SH-SY5Y (cell line): Measurements from ENCODE around the gene POLR2F.

Experiments used
- GATA2 ChIP-seq: IDR thresholded peaks from 2 replicates; pipeline ENCODE4 v1.6.1; 2011; ENCODE audit warnings: mild to moderate bottlenecking, low read depth, low read length
- GATA3 ChIP-seq: IDR thresholded peaks from 2 replicates; pipeline ENCODE4 v1.6.1; 2011; ENCODE audit warnings: low read depth, mild to moderate bottlenecking, low read length, moderate library complexity

- TF ChIP-seq GATA2 (no peak), GATA3 (no peak)
Measured at GRCh38 chr22:37905534-37906363, 47.8 kb upstream of the POLR2F start, which contains the start of gene MICALL1.
